ENCODE results near the gene SMIM23. TPM values are rescaled to one million over a fixed set of nuclear protein-coding genes. Genes with fewer than 3 reads are reported as not detected.
"Not testable (repeated sequence)": the region's sequence is repeated elsewhere in the genome, so short reads cannot be mapped to it uniquely, and the experiment has no call there.

SMIM23 gene
- total RNA-seq, 1 donor = not detected

DNA sequence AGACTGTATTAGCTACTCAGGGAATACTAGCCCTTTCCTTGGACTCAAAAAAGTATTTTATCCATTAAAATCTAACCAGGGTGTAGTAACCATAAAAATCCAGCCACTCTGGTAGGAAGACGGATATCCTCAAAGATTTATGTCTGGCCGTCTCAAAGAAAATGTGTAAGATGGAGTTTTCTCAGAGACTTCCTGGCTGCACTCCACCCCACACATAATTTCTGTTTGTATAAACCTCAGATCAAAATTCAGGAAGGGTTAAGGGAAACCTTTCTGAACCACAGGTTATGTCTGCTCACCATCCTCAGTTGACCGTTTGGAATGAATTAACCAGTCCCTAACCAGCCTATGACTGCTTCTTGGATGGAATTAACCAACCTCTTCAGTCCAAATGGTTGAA lies 13.8 kb upstream of the SMIM23 start:
- peak in 1 of 3 donors; percentile 39 for DNase-seq (ENCODE audit: low read depth in 2 of 3, low spot score in 2 of 3)

DNA sequence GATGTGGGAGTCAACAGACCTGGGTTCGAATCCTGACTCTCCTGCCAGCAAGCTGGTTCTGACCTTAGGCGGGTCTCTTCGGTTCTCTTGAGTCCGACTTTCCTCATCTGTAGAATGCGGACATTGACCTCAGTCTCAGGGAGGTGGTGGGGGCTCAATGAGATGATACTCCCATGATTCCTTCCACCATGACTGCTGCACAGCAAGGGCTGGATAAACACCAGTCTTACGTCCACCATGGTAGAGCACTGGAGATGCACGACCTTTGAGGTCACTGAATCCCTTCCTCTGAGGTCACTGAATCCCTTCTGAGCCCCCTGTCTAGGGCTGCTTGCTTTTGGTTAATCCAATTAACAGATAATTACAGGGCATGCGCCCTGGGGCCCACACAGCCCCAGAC lies 12.5 kb upstream of the SMIM23 start:
- DNase-seq (ENCODE audit: low read depth in 2 of 3, low spot score in 2 of 3) = no peak

GRCh38 chr5:171774418-171774817 lies 11.2 kb upstream of the SMIM23 start:
- DNase-seq (ENCODE audit: low read depth in 2 of 3, low spot score in 2 of 3) = no peak

- DNase-seq (ENCODE audit: low read depth in 2 of 3, low spot score in 2 of 3) = peak in 1 of 3 donors; percentile 18
These were observed 9.4 kb upstream of the SMIM23 start for GRCh38 chr5:171776213-171776612.

DNA sequence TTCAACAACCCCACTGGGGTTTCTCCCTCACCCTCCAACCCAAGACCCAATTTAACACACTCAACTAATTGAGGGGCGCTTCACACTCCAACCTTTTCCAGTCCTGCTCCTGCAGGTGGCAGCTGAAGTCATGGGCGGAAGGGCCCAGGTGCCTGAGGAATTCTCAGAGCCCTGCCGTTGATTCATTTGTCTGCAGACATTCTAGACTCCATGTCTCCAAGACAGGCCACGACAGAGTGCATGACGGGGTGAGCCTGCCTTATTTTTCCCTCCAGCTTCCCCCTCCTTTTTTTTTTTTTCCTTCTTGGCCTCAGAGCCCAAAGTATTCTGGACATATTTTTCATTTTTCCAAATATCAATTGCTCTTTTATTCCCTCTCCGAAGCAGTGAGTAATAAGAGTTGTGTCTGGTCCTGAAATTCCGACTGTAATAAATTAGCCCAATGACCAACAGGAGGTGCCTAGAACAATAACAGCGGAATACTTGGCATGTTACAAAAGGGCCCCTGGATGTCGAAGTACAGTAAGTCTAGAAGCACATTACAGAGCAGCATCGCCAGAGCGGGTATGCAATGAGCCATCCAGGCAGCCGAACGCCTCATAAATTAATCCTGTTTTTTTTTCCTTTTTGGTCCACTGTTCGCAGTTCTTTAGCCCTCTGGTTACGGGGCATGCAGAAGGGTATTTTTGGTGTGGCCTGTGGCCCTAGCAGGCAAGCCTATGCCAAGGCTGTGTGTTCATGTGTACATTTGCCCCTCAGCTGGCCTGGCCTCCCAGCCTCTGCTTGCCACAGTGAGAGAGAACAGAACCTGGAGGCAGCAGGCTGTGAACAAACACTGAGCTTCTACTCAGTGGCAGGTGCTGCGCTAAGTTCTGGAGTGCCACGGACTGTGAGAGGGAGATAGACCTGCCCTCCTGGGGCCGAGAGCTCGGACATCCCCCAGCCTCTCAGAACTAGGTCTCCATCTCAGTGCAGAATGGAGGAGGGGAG lies 8.6 kb upstream of the SMIM23 start:
- DNase-seq (ENCODE audit: low read depth in 2 of 3, low spot score in 2 of 3) = no peak

DNA sequence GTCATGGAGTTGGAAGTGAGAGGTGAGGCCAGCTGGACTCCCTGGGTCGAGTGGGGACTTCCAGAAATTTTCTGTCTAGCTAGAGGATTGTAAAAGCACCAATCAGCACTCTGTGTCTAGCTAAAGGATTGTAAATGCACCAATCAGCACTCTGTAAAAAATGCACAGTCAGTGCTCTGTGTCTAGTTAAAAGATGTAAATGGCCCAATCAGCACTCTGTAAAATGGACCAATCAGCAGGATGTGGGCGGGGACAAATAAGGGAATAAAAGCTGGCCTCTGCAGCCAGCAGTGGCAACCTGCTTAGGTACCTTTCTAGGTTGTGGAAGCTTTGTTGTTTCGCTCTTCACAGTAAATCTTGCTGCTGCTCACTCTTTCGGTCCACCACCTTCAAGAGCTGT lies 3.9 kb upstream of the SMIM23 start:
- DNase-seq (ENCODE audit: low read depth in 2 of 3, low spot score in 2 of 3) = not testable (repeated sequence)

DNA sequence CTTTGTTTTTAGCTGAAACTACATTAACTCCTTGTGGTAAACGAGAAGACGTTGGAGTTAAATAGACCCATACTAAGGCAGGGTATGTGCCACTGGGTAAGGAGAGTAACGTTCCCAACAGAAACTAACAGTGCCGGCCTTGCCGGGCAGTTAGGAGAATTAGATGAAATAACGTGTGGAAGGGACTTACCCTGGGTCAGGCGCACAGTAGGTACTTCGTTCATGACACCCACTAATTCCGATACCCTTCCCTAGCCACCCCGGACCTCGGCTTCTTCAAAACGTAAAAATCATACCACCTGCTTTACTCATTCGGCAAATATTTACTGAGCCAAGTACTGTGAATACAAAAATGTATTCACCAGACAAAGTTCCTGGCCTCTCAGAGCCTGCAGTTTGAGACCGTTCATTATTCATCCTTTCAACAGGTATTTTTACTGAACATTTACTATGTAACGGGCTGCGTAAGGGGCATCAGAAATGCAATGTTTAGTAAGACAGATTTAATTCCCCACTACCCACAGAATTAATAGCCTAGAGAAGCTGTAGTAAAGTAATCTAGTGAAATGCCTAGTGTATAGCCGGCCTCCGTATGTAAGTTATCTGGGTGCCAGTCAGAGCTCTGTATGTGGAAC lies 3.2 kb upstream of the SMIM23 start:
- no peak for DNase-seq (ENCODE audit: low read depth in 2 of 3, low spot score in 2 of 3)

GRCh38 chr5:171783051-171783450 lies 2.6 kb upstream of the SMIM23 start:
- DNase-seq (ENCODE audit: low read depth in 2 of 3, low spot score in 2 of 3) = no peak

- no peak for DNase-seq (ENCODE audit: low read depth in 2 of 3, low spot score in 2 of 3)
These were observed 3.7 kb downstream of the SMIM23 start for GRCh38 chr5:171789353-171789752.

DNA sequence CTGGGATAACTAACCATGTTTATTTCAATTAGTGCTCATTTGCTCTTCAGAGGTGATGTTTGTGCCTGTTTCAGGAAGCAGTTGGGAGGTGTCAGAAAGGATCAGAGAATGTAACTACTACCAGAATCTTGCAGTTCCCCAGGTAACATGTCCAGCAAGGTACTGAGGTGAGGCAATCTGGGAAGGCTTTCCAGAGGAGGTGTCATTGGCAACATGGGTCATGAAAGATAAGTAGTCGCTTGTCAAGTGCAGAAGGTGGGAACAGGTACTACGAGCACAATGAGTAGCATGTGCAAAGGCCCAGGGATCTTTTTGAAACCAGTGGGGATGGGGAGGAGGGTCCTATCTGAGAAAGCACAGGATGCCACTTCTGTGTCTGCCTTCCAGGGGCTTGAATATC lies 4.8 kb downstream of the SMIM23 start:
- DNase-seq (ENCODE audit: low read depth in 2 of 3, low spot score in 2 of 3) = no peak

- DNase-seq (ENCODE audit: low read depth in 2 of 3, low spot score in 2 of 3) = peak in 1 of 3 donors; percentile 40
These were observed 8.9 kb downstream of the SMIM23 start for GRCh38 chr5:171794470-171794960.

- DNase-seq (ENCODE audit: low read depth in 2 of 3, low spot score in 2 of 3) = no peak
These were observed 9.8 kb downstream of the SMIM23 start for GRCh38 chr5:171795381-171795780.

DNA sequence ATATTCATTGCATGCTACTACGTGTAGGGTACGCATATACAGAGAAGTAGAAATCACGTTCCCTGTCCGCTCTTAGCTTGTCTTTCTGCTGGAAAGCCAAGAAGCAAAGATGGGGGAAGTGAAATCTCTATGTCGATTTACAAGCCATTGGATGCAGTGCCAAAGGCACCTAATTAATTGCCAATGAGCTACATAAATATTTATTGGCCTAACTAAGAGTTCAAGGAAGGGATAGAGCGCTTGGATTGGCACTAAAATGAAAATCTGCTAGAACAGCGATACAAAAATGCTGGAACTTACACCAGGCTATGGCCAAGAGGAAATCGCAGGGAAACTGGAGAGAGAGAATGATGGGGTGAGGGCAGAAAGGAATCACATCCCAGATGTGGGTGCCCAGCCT lies 10.8 kb downstream of the SMIM23 start:
- no peak for DNase-seq (ENCODE audit: low read depth in 2 of 3, low spot score in 2 of 3)

DNA sequence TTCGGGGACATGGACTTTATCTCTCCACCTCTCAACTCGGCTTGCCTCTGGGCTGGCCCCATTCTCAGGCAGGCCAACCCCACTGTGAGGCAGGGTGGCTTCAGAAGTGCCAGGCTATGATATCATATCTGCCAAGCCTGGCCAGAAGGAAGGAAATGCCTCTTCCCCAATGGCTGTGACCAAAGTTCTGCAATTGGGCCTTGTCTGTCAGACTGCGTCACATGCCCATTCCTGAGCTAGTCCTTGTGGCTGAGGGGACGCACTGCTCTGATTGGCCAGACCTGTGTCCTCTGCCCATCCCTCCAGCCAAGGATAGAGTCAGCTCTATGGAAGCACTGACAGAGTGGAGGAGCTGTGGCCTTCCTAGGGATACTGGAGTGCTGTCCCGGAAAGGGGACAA lies 11.9 kb downstream of the SMIM23 start:
- DNase-seq (ENCODE audit: low read depth in 2 of 3, low spot score in 2 of 3) = peak in 2 of 3 donors; percentile 29 to 75

DNA sequence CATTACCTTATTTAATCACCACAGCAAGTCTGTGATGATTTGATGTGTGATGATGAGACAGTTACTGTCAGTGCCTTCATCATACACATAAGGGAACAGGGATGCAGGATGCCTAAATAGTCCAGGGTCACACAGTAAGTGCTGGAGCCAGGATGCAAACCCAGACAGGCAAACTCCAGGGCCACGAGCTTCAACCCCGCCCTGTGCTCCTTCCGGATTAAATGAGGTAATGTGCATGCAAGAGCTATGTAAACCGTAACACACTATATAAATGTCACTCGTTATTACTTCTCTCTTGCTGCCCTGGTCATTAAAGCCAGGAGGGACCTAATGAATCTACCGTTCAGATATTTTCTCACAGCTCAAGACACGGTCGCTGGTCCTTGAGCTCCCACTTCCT lies 12.8 kb downstream of the SMIM23 start:
- no peak for DNase-seq (ENCODE audit: low read depth in 2 of 3, low spot score in 2 of 3)

DNA sequence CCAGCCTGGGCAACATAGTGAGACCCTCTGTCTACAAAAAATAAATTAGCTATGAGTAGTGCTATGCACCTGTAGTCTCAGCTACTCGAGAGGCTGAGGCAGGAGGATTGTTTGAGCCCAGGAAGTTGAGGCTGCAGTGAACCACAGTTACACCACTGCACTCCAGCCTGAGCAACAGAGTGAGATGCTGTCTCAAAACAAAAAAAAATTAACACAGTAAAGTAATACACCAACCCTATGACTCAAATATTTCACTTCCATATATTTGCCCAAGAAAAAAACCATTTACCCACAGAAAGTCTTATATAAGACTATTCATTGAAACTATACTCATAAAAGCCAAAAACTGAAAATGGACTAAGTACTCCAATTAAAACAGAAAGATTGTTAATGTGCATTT lies 16.2 kb downstream of the SMIM23 start:
- DNase-seq (ENCODE audit: low read depth in 2 of 3, low spot score in 2 of 3) = no peak

DNA sequence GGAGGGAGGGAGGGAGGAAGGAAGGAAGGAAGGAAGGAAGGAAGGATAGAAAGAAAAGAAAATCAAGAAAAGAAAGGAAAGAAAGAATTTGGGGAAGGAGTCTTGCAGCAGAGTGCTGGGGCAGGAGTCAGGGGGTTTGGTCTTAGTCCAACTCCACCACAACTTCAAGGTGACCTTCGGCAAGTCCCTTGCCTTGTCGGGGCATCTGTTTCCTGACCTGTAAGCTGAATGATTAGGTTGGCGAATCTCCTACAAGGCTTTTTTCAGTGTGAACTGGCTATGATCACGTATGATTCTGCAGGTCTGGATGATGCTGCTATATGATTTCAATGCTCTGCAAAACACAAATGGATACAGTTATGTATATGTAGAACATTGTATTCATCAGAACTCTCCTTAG lies 20.1 kb downstream of the SMIM23 start:
- DNase-seq (ENCODE audit: low read depth in 2 of 3, low spot score in 2 of 3) = peak in 1 of 3 donors; percentile 28

DNA sequence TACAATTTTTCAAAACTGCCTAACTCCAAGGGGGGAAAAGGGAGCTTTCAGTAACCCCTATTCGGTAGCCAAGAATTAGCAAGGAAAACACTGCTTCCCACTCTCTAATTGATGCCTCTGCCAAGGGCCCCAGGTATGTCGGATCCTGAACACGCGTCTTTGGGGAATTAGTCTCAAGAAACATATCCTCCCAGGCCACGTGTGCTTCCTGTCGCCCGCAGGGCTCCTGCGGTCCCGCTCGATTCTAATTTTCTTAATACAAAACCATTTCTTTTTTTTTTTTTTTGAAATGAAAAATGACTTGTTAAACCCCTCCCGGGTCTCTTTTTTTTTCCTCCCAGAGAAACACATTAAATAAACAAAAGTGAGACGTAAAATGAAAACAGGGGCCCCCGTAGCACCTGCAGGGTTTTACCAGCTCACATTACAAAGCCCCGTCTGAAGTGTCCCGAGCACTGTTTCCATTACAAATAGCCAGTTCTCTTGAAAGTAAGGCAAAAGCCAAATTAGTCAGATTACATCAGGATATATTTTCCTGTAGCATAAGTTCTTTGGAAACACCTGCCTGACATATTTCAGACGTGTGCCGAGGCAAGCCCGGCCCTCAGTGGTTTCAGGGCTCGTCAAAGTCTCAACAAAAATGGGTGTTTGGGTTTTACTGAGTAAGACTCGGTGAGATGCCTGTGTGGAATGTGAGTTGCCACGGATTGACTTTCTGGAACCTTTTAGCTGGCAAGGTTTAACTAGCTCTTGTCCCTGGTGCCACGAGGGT lies 21.5 kb downstream of the SMIM23 start:
- peak in 1 of 3 donors; percentile 35 for DNase-seq (ENCODE audit: low read depth in 2 of 3, low spot score in 2 of 3)

DNA sequence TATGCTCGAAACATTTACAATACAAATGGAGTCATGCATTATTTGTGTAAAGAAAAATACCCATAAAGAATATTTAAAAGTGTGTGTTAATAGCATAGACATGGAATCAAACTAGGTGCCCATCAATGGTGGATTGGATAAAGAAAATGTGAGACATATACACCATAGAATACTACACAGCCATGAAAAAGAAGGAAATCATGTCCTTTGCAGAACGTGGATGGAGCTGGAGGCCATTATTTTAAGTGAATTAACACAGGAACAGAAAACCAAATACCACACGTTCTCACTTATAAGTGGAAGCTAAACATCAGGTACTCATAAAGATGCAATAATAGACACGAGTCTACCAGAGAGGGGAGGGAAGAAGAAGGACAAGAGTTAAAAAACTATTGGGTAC lies 22.8 kb downstream of the SMIM23 start:
- DNase-seq (ENCODE audit: low read depth in 2 of 3, low spot score in 2 of 3) = no peak

DNA sequence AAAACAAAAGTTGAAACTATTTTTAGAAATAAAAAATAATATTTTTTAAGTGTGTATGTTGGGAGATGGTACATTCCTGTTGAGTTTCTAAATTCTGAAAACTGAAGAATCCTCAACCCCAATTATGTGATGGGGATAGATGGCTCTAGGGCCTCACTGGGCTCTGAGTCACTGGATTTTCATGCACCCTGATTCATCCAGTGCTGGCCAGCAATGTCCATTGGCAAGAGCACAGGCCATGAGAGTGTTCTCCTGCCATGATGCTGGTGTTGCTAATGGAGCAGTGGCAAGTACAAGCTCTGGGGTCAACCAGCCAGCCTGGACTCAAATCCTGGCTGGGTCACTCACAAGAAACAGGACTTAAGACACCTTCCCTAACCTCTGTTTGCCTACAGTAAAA lies 23.3 kb downstream of the SMIM23 start:
- DNase-seq (ENCODE audit: low read depth in 2 of 3, low spot score in 2 of 3) = no peak

DNA sequence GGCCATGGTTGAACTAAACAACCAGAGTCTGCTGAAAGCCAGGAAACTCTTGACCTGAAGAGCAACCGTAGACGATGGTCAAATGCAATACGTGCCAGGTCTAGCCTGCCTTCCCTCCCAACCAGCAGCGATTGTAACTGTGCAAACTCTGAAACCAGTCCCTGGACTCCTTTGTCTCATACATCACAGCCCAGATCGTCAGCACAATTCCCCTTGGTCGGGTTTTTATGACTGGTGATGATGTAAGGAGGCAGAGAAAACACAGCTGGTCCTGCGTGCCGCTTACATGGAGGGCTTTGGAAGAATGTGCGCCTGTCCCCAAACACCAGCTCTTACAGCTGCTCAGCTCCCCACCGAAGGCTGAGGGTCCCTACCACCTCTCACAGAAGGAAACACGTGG lies 24.6 kb downstream of the SMIM23 start:
- no peak for DNase-seq (ENCODE audit: low read depth in 2 of 3, low spot score in 2 of 3)

All from hematopoietic multipotent progenitor cell (in vitro differentiated cells).